GM21619 (cell line): ENCODE data around the gene NUBP1.
"Not testable (repeated sequence)": the region's sequence is repeated elsewhere in the genome, so short reads cannot be mapped to it uniquely, and the experiment has no call there.

Experiments
- ATAC-seq: cut with Tn5 transposase; IDR thresholded peaks from one replicate; pipeline ENCODE4 v1.9.1; 2021; ENCODE audit not compliant: unreplicated experiment

NUBP1 gene

GRCh38 chr16:10743610-10744369 is at the start of gene NUBP1:
Gene NUBP1, plus strand, starts transcription at chr16:10743842. Its CDS starts 22 bp downstream, at chr16:10743864.
- ATAC-seq = peak; percentile 77

GRCh38 chr16:10693889-10694288 is 49.8 kb upstream of the NUBP1 start:
- ATAC-seq = no peak

- no peak for ATAC-seq
Measured at GRCh38 chr16:10694306-10694705, 49.3 kb upstream of the NUBP1 start.

GRCh38 chr16:10694830-10695229 is 48.8 kb upstream of the NUBP1 start, which contains the start of gene TEKT5:
Gene TEKT5, minus strand, starts transcription at chr16:10694930. Its CDS starts 57 bp downstream, at chr16:10694873.
- ATAC-seq = no peak

GRCh38 chr16:10699756-10700155 is 43.9 kb upstream of the NUBP1 start:
- ATAC-seq = no peak

GRCh38 chr16:10708969-10709368 is 34.7 kb upstream of the NUBP1 start:
- no peak for ATAC-seq

GRCh38 chr16:10728003-10728887 is 15.4 kb upstream of the NUBP1 start:
- no peak for ATAC-seq

GRCh38 chr16:10729104-10730048 is 14.3 kb upstream of the NUBP1 start:
- ATAC-seq = no peak

GRCh38 chr16:10731790-10732189 is 11.9 kb upstream of the NUBP1 start:
- ATAC-seq = no peak

- peak; percentile 39 for ATAC-seq
Measured at GRCh38 chr16:10737068-10737625, 6.5 kb upstream of the NUBP1 start.

GRCh38 chr16:10738231-10739077 is 5.2 kb upstream of the NUBP1 start:
- peak; percentile 72 for ATAC-seq

GRCh38 chr16:10740000-10740844 is 3.4 kb upstream of the NUBP1 start:
- ATAC-seq = no peak

GRCh38 chr16:10740845-10741208 is 2.8 kb upstream of the NUBP1 start:
- ATAC-seq = no peak

- not testable (repeated sequence) for ATAC-seq
Measured at GRCh38 chr16:10741249-10741648, 2.4 kb upstream of the NUBP1 start.

GRCh38 chr16:10741844-10742243 is 1.8 kb upstream of the NUBP1 start:
- ATAC-seq = no peak

- ATAC-seq = no peak
Measured at GRCh38 chr16:10743227-10743609, 424 bp upstream of the NUBP1 start.

- ATAC-seq = no peak
Measured at GRCh38 chr16:10744370-10745030, 858 bp downstream of the NUBP1 start.

GRCh38 chr16:10745841-10746240 is 2.2 kb downstream of the NUBP1 start:
- no peak for ATAC-seq
